GM18861 (cell line): ENCODE data around the gene CDKN2B-AS1.

ENCODE experiments used
- ATAC-seq: cut with Tn5 transposase; IDR thresholded peaks from one replicate; pipeline ENCODE4 v1.9.1; 2021; ENCODE audit not compliant: unreplicated experiment

The CDKN2B-AS1 gene

GRCh38 chr9:22078081-22078480 lies 83.5 kb downstream of the CDKN2B-AS1 start:
- ATAC-seq, result no peak

- peak; percentile 65 for ATAC-seq
These were observed 85.3 kb downstream of the CDKN2B-AS1 start for GRCh38 chr9:22079873-22080341.

GRCh38 chr9:22084336-22085035 lies 89.9 kb downstream of the CDKN2B-AS1 start:
- no peak for ATAC-seq

GRCh38 chr9:22088053-22088716 lies 93.6 kb downstream of the CDKN2B-AS1 start:
- ATAC-seq, result no peak

GRCh38 chr9:22088717-22089061 lies 94.1 kb downstream of the CDKN2B-AS1 start:
- ATAC-seq, result no peak

- ATAC-seq, result no peak
These were observed 103.1 kb downstream of the CDKN2B-AS1 start for GRCh38 chr9:22097707-22098106.

GRCh38 chr9:22098643-22099332 lies 104.2 kb downstream of the CDKN2B-AS1 start:
- ATAC-seq, result no peak

GRCh38 chr9:22100626-22101025 lies 106.0 kb downstream of the CDKN2B-AS1 start:
- ATAC-seq, result no peak

- ATAC-seq, result no peak
These were observed 107.8 kb downstream of the CDKN2B-AS1 start for GRCh38 chr9:22102146-22103053.

GRCh38 chr9:22103685-22104575 lies 109.3 kb downstream of the CDKN2B-AS1 start:
- ATAC-seq, result no peak

GRCh38 chr9:22105005-22105722 lies 110.6 kb downstream of the CDKN2B-AS1 start:
- ATAC-seq, result peak; percentile 89

GRCh38 chr9:22107202-22108045 lies 112.8 kb downstream of the CDKN2B-AS1 start:
- no peak for ATAC-seq

GRCh38 chr9:22108581-22109370 lies 114.2 kb downstream of the CDKN2B-AS1 start:
- no peak for ATAC-seq

GRCh38 chr9:22111176-22111953 lies 116.8 kb downstream of the CDKN2B-AS1 start:
- no peak for ATAC-seq

- no peak for ATAC-seq
These were observed 117.3 kb downstream of the CDKN2B-AS1 start for GRCh38 chr9:22111954-22112247.

- no peak for ATAC-seq
These were observed 118.6 kb downstream of the CDKN2B-AS1 start for GRCh38 chr9:22112870-22113821.
